H1 (cell line): Measurements from ENCODE around the gene NINJ2. TPM values are rescaled to one million over a fixed set of nuclear protein-coding genes. Genes with fewer than 3 reads are reported as not detected.

Source experiments
- CTCF ChIA-PET: fragments of 300-600 bp; sonication (Branson Sonifier 250); formaldehyde crosslinking; loops from one replicate; lab custom pipeline; 2021; ENCODE audit not compliant: partially characterized antibody; lab: Charles Lee
- POLR2A ChIA-PET: fragments of 300-600 bp; sonication (Branson Sonifier 250); formaldehyde crosslinking; loops from one replicate; lab custom pipeline; 2021; ENCODE audit warnings: inconsistent platforms; ENCODE audit not compliant: partially characterized antibody; lab: Charles Lee
- DNase-seq, 2 experiments: peaks; one replicate each; pipeline versions ENCODE4 v3.0.0 to v3.0.0-alpha.2; 2010 to 2022; ENCODE audit warnings: low spot score in 2 of 2, low read depth in 1 of 2, mixed read lengths in 1 of 2
- FAIRE-seq: peaks from 2 replicates; lab custom pipeline; 2011; peaks lifted over from hg19 to GRCh38; lab: Jason Lieb, UNC
- H2AFZ ChIP-seq: 2 replicates; pipeline ENCODE4 v1.8.1; 2012; ENCODE audit warnings: low read length, inconsistent platforms
- H2AK5ac ChIP-seq: 2 replicates; pipeline ENCODE4 v1.6.1; 2013; ENCODE audit warnings: low read depth, low read length
- H2BK120ac ChIP-seq: replicated peaks from 2 replicates; pipeline ENCODE3; 2013; ENCODE audit warnings: low read depth, low read length, inconsistent platforms
- H2BK12ac ChIP-seq: 2 replicates; pipeline ENCODE4 v1.6.1; 2013; ENCODE audit warnings: low read depth, low read length
- H2BK15ac ChIP-seq: 2 replicates; pipeline ENCODE4 v1.6.1; 2013; ENCODE audit warnings: low read length
- H2BK20ac ChIP-seq: 2 replicates; pipeline ENCODE4 v1.6.1; 2013; ENCODE audit warnings: low read length
- H2BK5ac ChIP-seq: 2 replicates; pipeline ENCODE4 v1.6.1; 2013; ENCODE audit warnings: low read depth, low read length
- H3K14ac ChIP-seq: 2 replicates; pipeline ENCODE4 v1.6.1; 2013; ENCODE audit warnings: inconsistent platforms; ENCODE audit not compliant: insufficient read length
- H3K18ac ChIP-seq: 2 replicates; pipeline ENCODE4 v1.6.1; 2013; ENCODE audit warnings: low read length; ENCODE audit errors: extremely low read depth
- H3K23ac ChIP-seq: 2 replicates; pipeline ENCODE4 v1.6.1; 2013; ENCODE audit warnings: inconsistent platforms; ENCODE audit not compliant: insufficient read length
- H3K23me2 ChIP-seq: 2 replicates; pipeline ENCODE4 v1.6.1; 2013; ENCODE audit warnings: low read depth, low read length
- H3K27ac ChIP-seq: 2 replicates; pipeline ENCODE4 v1.6.1; 2011; ENCODE audit warnings: low read depth, low read length, inconsistent platforms
- H3K27me3 ChIP-seq, 4 experiments: replicated peaks in 1 of 4; 1 replicate in 1 of 4; 2 replicates in 3 of 4; pipeline versions ENCODE4 v1.6.1 to v1.8.1; 2011 to 2013; ENCODE audit warnings: low read length in 3 of 4, mild to moderate bottlenecking in 3 of 4, inconsistent platforms in 2 of 4, mixed read lengths in 2 of 4, moderate library complexity in 1 of 4; ENCODE audit not compliant: control insufficient read depth in 3 of 4, insufficient read depth in 3 of 4; ENCODE audit errors: extremely low read depth in 1 of 4
- H3K36me3 ChIP-seq, 4 experiments: 2 replicates each; pipeline versions ENCODE4 v1.6.1 to v1.8.1; 2011 to 2013; ENCODE audit warnings: mild to moderate bottlenecking in 4 of 4, low read length in 3 of 4, moderate library complexity in 2 of 4, control low read depth in 1 of 4, inconsistent platforms in 1 of 4; ENCODE audit not compliant: insufficient read depth in 4 of 4, control insufficient read depth in 2 of 4
- H3K4ac ChIP-seq: replicated peaks from 2 replicates; pipeline ENCODE3; 2013; ENCODE audit warnings: low read length, low read depth, mixed read lengths, inconsistent platforms; ENCODE audit not compliant: insufficient read length
- H3K4me1 ChIP-seq, 4 experiments: replicated peaks in 1 of 4; 1 replicate in 1 of 4; 2 replicates in 3 of 4; pipeline versions ENCODE4 v1.6.1 to v1.8.1; 2011 to 2013; ENCODE audit warnings: low read length in 3 of 4, inconsistent platforms in 2 of 4, mixed read lengths in 1 of 4; ENCODE audit not compliant: insufficient read depth in 4 of 4, control insufficient read depth in 3 of 4
- H3K4me2 ChIP-seq, 2 experiments: 2 replicates each; pipeline versions ENCODE4 v1.6.1 to v1.8.1; 2011 to 2013; ENCODE audit warnings: low read depth in 2 of 2, low read length in 2 of 2, control low read depth in 1 of 2, inconsistent platforms in 1 of 2, mild to moderate bottlenecking in 1 of 2; ENCODE audit not compliant: insufficient read depth in 1 of 2
- H3K4me3 ChIP-seq, 4 experiments: fragments of 200-600, 300-600 bp in 1 of 4; sonication (generic), shearing (Covaris generic), sonication (Bioruptor Twin) in 1 of 4; 2 replicates each; pipeline versions ENCODE4 v1.5.1 to v1.8.1; 2011 to 2016; ENCODE audit warnings: low read length in 4 of 4, low read depth in 3 of 4, control low read depth in 2 of 4, inconsistent platforms in 2 of 4, mild to moderate bottlenecking in 2 of 4, mixed read lengths in 1 of 4, moderate library complexity in 1 of 4; ENCODE audit not compliant: insufficient read depth in 2 of 4; ENCODE audit errors: extremely low read depth in 1 of 4
- H3K56ac ChIP-seq: replicated peaks from 2 replicates; pipeline ENCODE3; 2013; ENCODE audit warnings: low read depth, mild to moderate bottlenecking, mixed read lengths, low read length, inconsistent platforms; ENCODE audit not compliant: insufficient read length
- H3K79me1 ChIP-seq: 2 replicates; pipeline ENCODE4 v1.6.1; 2013; ENCODE audit warnings: low read depth, low read length, control low read depth
- H3K79me2 ChIP-seq, 2 experiments: 2 replicates each; pipeline versions ENCODE4 v1.6.1 to v1.8.1; 2012 to 2013; ENCODE audit warnings: low read length in 2 of 2, mild to moderate bottlenecking in 2 of 2, inconsistent platforms in 1 of 2; ENCODE audit not compliant: insufficient read depth in 2 of 2, control insufficient read depth in 1 of 2
- H3K9ac ChIP-seq, 4 experiments: replicated peaks in 1 of 4; 1 replicate in 1 of 4; 2 replicates in 3 of 4; pipeline versions ENCODE4 v1.6.1 to v1.8.1; 2011 to 2013; ENCODE audit warnings: low read depth in 3 of 4, low read length in 3 of 4, control low read depth in 2 of 4, mild to moderate bottlenecking in 2 of 4, moderate library complexity in 2 of 4, inconsistent platforms in 1 of 4; ENCODE audit errors: extremely low read depth in 1 of 4
- H3K9me3 ChIP-seq, 2 experiments: 2 replicates each; pipeline versions ENCODE4 v1.6.1 to v1.8.1; 2012 to 2013; ENCODE audit warnings: mild to moderate bottlenecking in 2 of 2, moderate library complexity in 2 of 2, control low read depth in 1 of 2, inconsistent platforms in 1 of 2, low read depth in 1 of 2, low read length in 1 of 2, mixed read lengths in 1 of 2; ENCODE audit not compliant: insufficient read depth in 2 of 2
- H4K20me1 ChIP-seq, 2 experiments: replicated peaks in 1 of 2; 2 replicates each; pipeline versions ENCODE3 to v1.8.1; 2011 to 2013; ENCODE audit warnings: inconsistent platforms in 2 of 2, low read length in 2 of 2, mild to moderate bottlenecking in 1 of 2; ENCODE audit not compliant: insufficient read depth in 2 of 2, control insufficient read depth in 1 of 2
- H4K5ac ChIP-seq: 2 replicates; pipeline ENCODE4 v1.6.1; 2013; ENCODE audit warnings: low read length, low read depth, mixed read lengths, inconsistent platforms; ENCODE audit not compliant: insufficient read length
- H4K8ac ChIP-seq: 2 replicates; pipeline ENCODE4 v1.8.0; 2013; ENCODE audit warnings: mild to moderate bottlenecking, moderate library complexity, low read length, inconsistent platforms; ENCODE audit not compliant: insufficient read depth; ENCODE audit errors: extremely low read depth
- H4K91ac ChIP-seq: replicated peaks from 2 replicates; pipeline ENCODE3; 2013; ENCODE audit warnings: low read length, mixed read lengths, inconsistent platforms; ENCODE audit not compliant: insufficient read length
- RFX5 ChIP-seq: IDR thresholded peaks from 2 replicates; pipeline ENCODE4 v1.6.1; 2011; ENCODE audit warnings: low read depth, low read length, improper control_type of control experiment, borderline replicate concordance
- WGBS, 2 experiments: shearing (Covaris generic) in 1 of 2; methylation state at CpG; one replicate each; pipeline versions ENCODE4 v1.1.6 to v1.1.7; 2013 to 2015; ENCODE audit warnings: low lambda C conversion rate in 2 of 2, mixed read lengths in 2 of 2, inconsistent platforms in 1 of 2, low coverage in 1 of 2, missing lambda C conversion rate in 1 of 2; ENCODE audit not compliant: insufficient replicate concordance in 2 of 2, insufficient coverage in 1 of 2, insufficient read length in 1 of 2; ENCODE audit errors: extremely low coverage in 1 of 2, missing lambda C conversion rate in 1 of 2; 5-methylcytosine and 5-hydroxymethylcytosine counted together
- polyA plus RNA-seq, 7 experiments: library from polyadenylated mRNA; depleted of rRNA in 3 of 7; stranded (reverse) in 5 of 7; unstranded in 2 of 7; fragments of >200 nt in 5 of 7; fragments of 200-250 nt in 2 of 7; gene quantifications; 1 replicate in 5 of 7; 2 replicates in 1 of 7; 4 replicates in 1 of 7; pipeline versions ENCODE4 v1.2.1 to v1.2.3, GENCODE V29; 2011 to 2013; ENCODE audit warnings: missing spikeins in 2 of 7, mixed read lengths in 2 of 7
- total RNA-seq: library from RNA; stranded (reverse); fragmentation: NEBNext Ultra II Directional; extraction: Animal tissue kit (Norgen Biotek cat#: 25700); gene quantifications from 2 replicates; pipeline ENCODE4 v1.2.1, GENCODE V29; 2021
- TF ChIP-seq, protein P1 (sequence below): IDR thresholded peaks from 2 replicates; pipeline ENCODE4 v1.6.1; 2011; ENCODE audit warnings: low read length, improper control_type of control experiment

The NINJ2 gene
- total and polyA plus RNA-seq, 2 of the 8 experiments (the other 6 are each of a cell fraction or from before 2014, with no cell fraction given), result 1.4 TPM; not detected in 1

DNA sequence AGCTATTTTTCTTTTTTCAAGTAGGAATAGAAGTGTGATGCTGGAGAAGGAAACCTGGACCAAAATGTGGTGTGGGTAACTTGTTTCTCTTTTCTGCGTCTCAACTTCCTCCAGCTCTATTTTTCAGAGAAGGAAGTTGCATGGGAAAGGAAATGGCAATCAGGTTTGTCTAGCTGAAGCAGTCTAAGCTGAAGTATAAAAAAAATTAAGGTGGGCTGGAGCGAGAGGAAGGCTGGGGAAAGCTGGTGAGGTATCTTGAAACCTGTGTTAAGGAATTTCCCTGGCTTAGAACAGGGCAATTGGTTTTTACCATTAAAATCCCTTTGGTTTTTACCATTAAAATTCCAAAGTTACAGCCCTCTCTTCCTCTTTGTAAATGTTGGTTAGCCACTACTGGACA is 34.2 kb upstream of the NINJ2 start:
- Histone ChIP-seq H2AFZ (no peak overlapping the region), H3K9ac (no peak overlapping the region), H3K23ac (no peak overlapping the region), H2AK5ac (no peak overlapping the region), H3K4me1 (peaks cover 0 to 2% (median 1%) of the 10 kb centered on the region in 4 experiments; a peak in 3 of 7 replicates), H3K4me2 (no peak overlapping the region), H2BK20ac (no peak overlapping the region), H3K4me3 (no peak overlapping the region), H3K18ac (no peak overlapping the region), H2BK120ac (no peak overlapping the region), H3K27me3 (no peaks in the 10 kb centered on the region; a peak in 1 of 7 replicates), H3K14ac (no peak overlapping the region), H3K4ac (no peak overlapping the region), H4K20me1 (no peaks in the 10 kb centered on the region), H3K79me2 (no peaks in the 10 kb centered on the region), H2BK15ac (no peak overlapping the region), H2BK5ac (no peak overlapping the region), H3K36me3 (no peaks in the 10 kb centered on the region), H3K27ac (no peak overlapping the region), H3K9me3 (peaks cover 6 to 7% of the 10 kb centered on the region in 2 experiments; a peak in 3 of 4 replicates), H2BK12ac (no peak overlapping the region), H3K56ac (no peak overlapping the region), H3K79me1 (no peaks in the 10 kb centered on the region), H4K91ac (no peak overlapping the region), H3K23me2 (peaks cover 2% of the 10 kb centered on the region; the same call in 1 of the 2 replicates), H4K5ac (no peak overlapping the region), H4K8ac (no peak overlapping the region)
- no peak for FAIRE-seq
- POLR2A ChIA-PET, result no interaction called here
- CTCF ChIA-PET, result interaction anchor here (1.2 kb wide), 1 partner anchor 118 kb away, joined by 3 read pairs; no protein-coding TSS in a partner anchor
- DNase-seq, result no peak
- 75% methylated on average over 2 of the region's 2 CpGs; no CpG with 5 or more reads in 1 of the 2 experiments for WGBS, 2 experiments
- no peak for TF ChIP-seq RFX5
- TF ChIP-seq, protein P1, sequence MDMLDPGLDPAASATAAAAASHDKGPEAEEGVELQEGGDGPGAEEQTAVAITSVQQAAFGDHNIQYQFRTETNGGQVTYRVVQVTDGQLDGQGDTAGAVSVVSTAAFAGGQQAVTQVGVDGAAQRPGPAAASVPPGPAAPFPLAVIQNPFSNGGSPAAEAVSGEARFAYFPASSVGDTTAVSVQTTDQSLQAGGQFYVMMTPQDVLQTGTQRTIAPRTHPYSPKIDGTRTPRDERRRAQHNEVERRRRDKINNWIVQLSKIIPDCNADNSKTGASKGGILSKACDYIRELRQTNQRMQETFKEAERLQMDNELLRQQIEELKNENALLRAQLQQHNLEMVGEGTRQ, result no peak
